ENCODE measurements around the gene MFSD2A. TPM values are rescaled to one million over a fixed set of nuclear protein-coding genes. Genes with fewer than 3 reads are reported as not detected.

The MFSD2A gene
- polyA plus RNA-seq, 3 donors, result 6.8 to 17.9 (median 7.9) TPM

- no peak for DNase-seq
- Histone ChIP-seq H3K4me3 (replicated peaks in 1 of 3; ENCODE audit: low read depth in 2 of 3, low read length in 3 of 3) (no peak overlapping the region), H3K4me2 (replicated peaks; ENCODE audit: extremely low read depth, low read length, poor library complexity, severe bottlenecking) (no peak overlapping the region), H3K27me3 (ENCODE audit: control insufficient read depth in 2 of 2, insufficient read depth in 2 of 2, low read length in 2 of 2) (no peaks in the 10 kb centered on the region), H3K9ac (ENCODE audit: insufficient read depth, low read length, poor library complexity, severe bottlenecking) (no peak overlapping the region), H3K4me1 (ENCODE audit: control insufficient read depth in 1 of 2, insufficient read depth in 2 of 2, low read length in 2 of 2) (peaks cover 16 to 22% of the 10 kb centered on the region in 2 donors), H3K9me3 (replicated peaks in 1 of 2; ENCODE audit: control insufficient read depth in 1 of 2, insufficient read depth in 1 of 2, low read length in 2 of 2) (no peaks in the 10 kb centered on the region), H3K27ac (ENCODE audit: low read depth in 1 of 2, low read length in 2 of 2) (no peak overlapping the region), H2AFZ (ENCODE audit: insufficient read depth, low read depth, low read length, poor library complexity, severe bottlenecking) (no peak overlapping the region), H4K20me1 (ENCODE audit: insufficient read depth, low read length) (no peaks in the 10 kb centered on the region), H3K79me2 (ENCODE audit: insufficient read depth, low read length) (no peaks in the 10 kb centered on the region), H3K36me3 (replicated peaks in 1 of 2; ENCODE audit: control insufficient read depth in 1 of 2, insufficient read depth in 2 of 2, low read length in 2 of 2) (no peaks in the 10 kb centered on the region)
- Mint-ChIP-seq H3K27ac (no peak overlapping the region), H3K27me3 (ENCODE audit: low read depth in 3 of 3) (peaks cover 0 to 3% (median 3%) of the 10 kb centered on the region in 3 donors), H3K36me3 (no peaks in the 10 kb centered on the region), H3K4me3 (no peak overlapping the region), H3K4me1 (peaks cover 22% of the 10 kb centered on the region), H3K9me3 (peaks cover 0 to 7% (median 3%) of the 10 kb centered on the region in 7 donors)
- intact Hi-C loops (cut with micrococcal nuclease), result no loop called here
- 89% methylated on average over 4 of the region's 4 CpGs for WGBS (ENCODE audit: insufficient coverage)
- no peak for TF ChIP-seq CTCF (IDR thresholded peaks at IDR 0.05)
These were observed 8.7 kb upstream of the MFSD2A start for GRCh38 chr1:39946216-39946615.

GRCh38 chr1:39947260-39947659 is 7.7 kb upstream of the MFSD2A start:
- Histone ChIP-seq H3K9me3 (replicated peaks in 1 of 2; ENCODE audit: control insufficient read depth in 1 of 2, insufficient read depth in 1 of 2, low read length in 2 of 2) (no peaks in the 10 kb centered on the region), H3K27ac (ENCODE audit: low read depth in 1 of 2, low read length in 2 of 2) (no peak overlapping the region), H3K36me3 (replicated peaks in 1 of 2; ENCODE audit: control insufficient read depth in 1 of 2, insufficient read depth in 2 of 2, low read length in 2 of 2) (no peaks in the 10 kb centered on the region), H3K9ac (ENCODE audit: insufficient read depth, low read length, poor library complexity, severe bottlenecking) (no peak overlapping the region), H3K27me3 (ENCODE audit: control insufficient read depth in 2 of 2, insufficient read depth in 2 of 2, low read length in 2 of 2) (no peaks in the 10 kb centered on the region), H3K79me2 (ENCODE audit: insufficient read depth, low read length) (no peaks in the 10 kb centered on the region), H4K20me1 (ENCODE audit: insufficient read depth, low read length) (no peaks in the 10 kb centered on the region), H3K4me3 (replicated peaks in 1 of 3; ENCODE audit: low read depth in 2 of 3, low read length in 3 of 3) (no peak overlapping the region), H2AFZ (ENCODE audit: insufficient read depth, low read depth, low read length, poor library complexity, severe bottlenecking) (no peak overlapping the region), H3K4me2 (replicated peaks; ENCODE audit: extremely low read depth, low read length, poor library complexity, severe bottlenecking) (no peak overlapping the region), H3K4me1 (ENCODE audit: control insufficient read depth in 1 of 2, insufficient read depth in 2 of 2, low read length in 2 of 2) (peaks cover 20 to 26% of the 10 kb centered on the region in 2 donors)
- WGBS (ENCODE audit: insufficient coverage), result 100% methylated on average over 1 of the region's 4 CpGs
- intact Hi-C loops (cut with micrococcal nuclease), result no loop called here
- Mint-ChIP-seq H3K4me1 (peaks cover 22% of the 10 kb centered on the region), H3K27me3 (ENCODE audit: low read depth in 3 of 3) (peaks cover under 1 to 3% (median under 1%) of the 10 kb centered on the region in 3 donors), H3K27ac (no peak overlapping the region), H3K4me3 (no peak overlapping the region), H3K9me3 (peaks cover 0 to 7% (median 3%) of the 10 kb centered on the region in 7 donors), H3K36me3 (no peaks in the 10 kb centered on the region)
- TF ChIP-seq CTCF (IDR thresholded peaks at IDR 0.05), result no peak
- DNase-seq, result no peak
